Subcutaneous abdominal adipose tissue (tissue), 5 donors: Measurements from ENCODE around the gene TNFRSF19.

Source experiments
- H3K27ac ChIP-seq: one replicate; pipeline ENCODE4 v1.7.0; 2013; ENCODE audit warnings: low read depth, mild to moderate bottlenecking, inconsistent platforms, low read length, moderate library complexity
- H3K27me3 ChIP-seq, 5 donors: one replicate each; pipeline ENCODE4 v1.7.0; 2013; ENCODE audit warnings: low read length in 5 of 5, inconsistent platforms in 1 of 5; ENCODE audit not compliant: control insufficient read depth in 5 of 5, insufficient read depth in 4 of 5
- H3K36me3 ChIP-seq, 5 donors: one replicate each; pipeline ENCODE4 v1.7.0; 2013; ENCODE audit warnings: low read length in 5 of 5; ENCODE audit not compliant: control insufficient read depth in 5 of 5, insufficient read depth in 5 of 5
- H3K4me1 ChIP-seq, 5 donors: one replicate each; pipeline ENCODE4 v1.7.0; 2013; ENCODE audit warnings: low read length in 5 of 5, mild to moderate bottlenecking in 3 of 5, moderate library complexity in 1 of 5; ENCODE audit not compliant: control insufficient read depth in 5 of 5, insufficient read depth in 5 of 5
- H3K4me3 ChIP-seq, 5 donors: one replicate each; pipeline ENCODE4 v1.7.0; 2013; ENCODE audit warnings: low read length in 5 of 5, low read depth in 1 of 5
- H3K9ac ChIP-seq, 5 donors: one replicate each; pipeline ENCODE4 v1.7.0; 2013; ENCODE audit warnings: low read length in 5 of 5, mild to moderate bottlenecking in 4 of 5, moderate library complexity in 3 of 5
- H3K9me3 ChIP-seq, 5 donors: one replicate each; pipeline ENCODE4 v1.7.0; 2013; ENCODE audit warnings: low read length in 5 of 5; ENCODE audit not compliant: control insufficient read depth in 5 of 5
- donor health status: healthy.
- donor health status: healthy.
- donor health status: healthy.
- donor health status: healthy.
- donor health status: healthy.

TNFRSF19 gene

GRCh38 chr13:23660249-23660648 is 90.0 kb downstream of the TNFRSF19 start:
- Histone ChIP-seq H3K27ac (no peak overlapping the region), H3K9ac (no peak overlapping the region), H3K4me3 (no peak overlapping the region), H3K4me1 (peaks cover 0 to 9% (median 0%) of the 10 kb centered on the region in 5 donors), H3K9me3 (peaks cover 0 to 4% (median 3%) of the 10 kb centered on the region in 5 donors), H3K27me3 (no peaks in the 10 kb centered on the region), H3K36me3 (no peaks in the 10 kb centered on the region)

GRCh38 chr13:23666582-23666981 is 96.4 kb downstream of the TNFRSF19 start:
- Histone ChIP-seq H3K4me3 (no peak overlapping the region), H3K4me1 (no peaks in the 10 kb centered on the region), H3K27ac (no peak overlapping the region), H3K27me3 (peaks cover 0 to 3% (median 0%) of the 10 kb centered on the region in 5 donors), H3K36me3 (no peaks in the 10 kb centered on the region), H3K9me3 (peaks cover 0 to 3% (median 0%) of the 10 kb centered on the region in 5 donors), H3K9ac (no peak overlapping the region)

DNA sequence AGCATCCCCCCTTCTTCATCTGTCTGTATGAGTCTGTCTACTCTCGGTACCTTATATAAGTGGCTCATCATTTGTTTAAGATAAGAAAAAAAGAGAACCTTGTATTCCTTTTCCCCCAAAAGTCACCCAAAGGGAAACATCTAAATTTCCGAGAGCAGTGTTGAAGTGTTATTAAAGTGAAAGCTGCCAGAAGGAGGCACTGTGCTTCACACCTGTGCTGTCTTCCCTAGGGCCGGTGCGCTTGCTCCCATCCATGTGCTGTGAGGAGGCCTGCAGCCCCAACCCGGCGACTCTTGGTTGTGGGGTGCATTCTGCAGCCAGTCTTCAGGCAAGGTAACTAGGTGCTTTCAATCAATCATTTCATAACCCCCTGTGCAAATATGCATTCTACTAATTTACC is 97.5 kb downstream of the TNFRSF19 start:
- Histone ChIP-seq H3K9me3 (no peaks in the 10 kb centered on the region), H3K4me1 (no peaks in the 10 kb centered on the region), H3K9ac (no peak overlapping the region), H3K27ac (no peak overlapping the region), H3K27me3 (peaks cover 0 to 3% (median 0%) of the 10 kb centered on the region in 5 donors), H3K36me3 (no peaks in the 10 kb centered on the region), H3K4me3 (no peak overlapping the region)

DNA sequence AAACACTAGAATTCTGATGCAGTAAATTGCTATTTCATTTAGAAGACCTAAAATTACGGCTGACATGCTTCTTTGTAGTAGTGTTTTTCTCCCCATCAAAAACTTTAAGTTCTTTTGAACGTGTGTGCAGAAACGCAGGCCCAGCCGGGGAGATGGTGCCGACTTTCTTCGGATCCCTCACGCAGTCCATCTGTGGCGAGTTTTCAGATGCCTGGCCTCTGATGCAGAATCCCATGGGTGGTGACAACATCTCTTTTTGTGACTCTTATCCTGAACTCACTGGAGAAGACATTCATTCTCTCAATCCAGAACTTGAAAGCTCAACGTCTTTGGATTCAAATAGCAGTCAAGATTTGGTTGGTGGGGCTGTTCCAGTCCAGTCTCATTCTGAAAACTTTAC is 98.3 kb downstream of the TNFRSF19 start:
- H3K4me3 ChIP-seq, result no peak overlapping the region
- H3K9ac ChIP-seq, result no peak overlapping the region
- H3K4me1 ChIP-seq, result peaks cover 0 to 5% (median 0%) of the 10 kb centered on the region in 5 donors
- no peaks in the 10 kb centered on the region for H3K9me3 ChIP-seq
- H3K27me3 ChIP-seq, result peaks cover 0 to 3% (median 0%) of the 10 kb centered on the region in 5 donors
- no peaks in the 10 kb centered on the region for H3K36me3 ChIP-seq
- no peak overlapping the region for H3K27ac ChIP-seq

DNA sequence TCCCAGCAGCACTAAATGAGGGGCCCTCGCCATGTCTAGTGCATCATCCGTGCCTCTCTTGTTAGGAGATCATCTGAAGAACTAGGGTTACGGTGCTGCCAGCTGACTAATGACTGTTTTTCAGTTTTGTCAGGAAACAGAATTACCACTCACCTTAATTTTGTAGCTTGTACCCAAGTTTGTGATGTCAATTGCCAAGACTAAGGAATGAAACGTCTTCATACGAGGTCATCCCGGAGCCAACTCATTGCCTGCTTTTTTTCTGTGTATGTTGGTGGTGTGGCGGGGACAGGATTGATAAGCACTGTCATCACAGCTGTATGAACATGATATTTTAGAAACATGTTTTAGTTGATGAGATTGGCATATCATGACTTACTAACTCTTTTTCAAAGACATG is 100.6 kb downstream of the TNFRSF19 start:
- Histone ChIP-seq H3K9ac (no peak overlapping the region), H3K27ac (no peak overlapping the region), H3K4me3 (no peak overlapping the region), H3K9me3 (no peaks in the 10 kb centered on the region), H3K27me3 (peaks cover 0 to 3% (median 0%) of the 10 kb centered on the region in 5 donors), H3K4me1 (peaks cover 0 to 5% (median 0%) of the 10 kb centered on the region in 5 donors), H3K36me3 (no peaks in the 10 kb centered on the region)

DNA sequence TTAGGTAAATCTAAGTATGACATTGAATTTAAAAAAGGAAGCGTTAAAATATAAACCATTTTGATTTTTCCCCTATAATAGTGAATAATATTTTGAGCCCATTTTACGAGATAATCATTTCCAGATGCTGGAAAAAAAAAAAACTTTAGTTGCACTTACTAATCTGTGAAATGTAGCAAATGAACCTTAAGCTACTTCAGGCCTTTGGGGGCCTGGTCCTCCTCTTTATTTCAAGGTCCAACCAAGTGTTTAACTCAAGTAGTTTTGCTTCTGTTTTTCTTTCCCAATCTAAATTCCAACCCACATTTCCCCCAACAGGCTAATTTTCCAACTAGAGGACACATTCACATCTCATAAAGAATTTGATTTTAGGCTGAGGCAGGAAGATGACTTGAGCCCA is 101.2 kb downstream of the TNFRSF19 start:
- H3K36me3 ChIP-seq, result no peaks in the 10 kb centered on the region
- H3K4me1 ChIP-seq, result peaks cover 0 to 5% (median 0%) of the 10 kb centered on the region in 5 donors
- no peaks in the 10 kb centered on the region for H3K9me3 ChIP-seq
- H3K4me3 ChIP-seq, result no peak overlapping the region
- no peak overlapping the region for H3K9ac ChIP-seq
- H3K27me3 ChIP-seq, result peaks cover 0 to 3% (median 0%) of the 10 kb centered on the region in 5 donors
- H3K27ac ChIP-seq, result no peak overlapping the region

DNA sequence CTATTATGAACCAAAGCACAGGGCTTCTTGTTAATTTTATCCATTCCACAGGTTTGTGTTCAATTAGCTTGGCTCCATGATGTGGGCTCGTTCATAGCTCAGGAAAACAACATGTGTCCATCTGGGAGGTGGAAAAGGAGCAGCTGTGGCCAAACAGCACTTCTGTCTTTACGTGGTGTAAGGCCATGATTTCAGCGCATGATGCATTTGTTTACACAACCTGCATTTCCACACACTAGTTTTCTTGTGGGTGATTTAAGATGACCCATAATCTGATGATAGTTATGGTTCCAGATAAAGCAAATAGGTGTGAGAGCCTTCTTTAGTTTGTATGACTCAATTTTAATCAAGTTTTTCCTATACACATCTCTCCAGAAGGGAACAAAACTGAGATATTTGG is 101.7 kb downstream of the TNFRSF19 start:
- Histone ChIP-seq H3K9me3 (no peaks in the 10 kb centered on the region), H3K36me3 (no peaks in the 10 kb centered on the region), H3K4me1 (peaks cover 0 to 5% (median 0%) of the 10 kb centered on the region in 5 donors), H3K27ac (no peak overlapping the region), H3K4me3 (no peak overlapping the region), H3K27me3 (peaks cover 0 to 3% (median 0%) of the 10 kb centered on the region in 5 donors), H3K9ac (no peak overlapping the region)

DNA sequence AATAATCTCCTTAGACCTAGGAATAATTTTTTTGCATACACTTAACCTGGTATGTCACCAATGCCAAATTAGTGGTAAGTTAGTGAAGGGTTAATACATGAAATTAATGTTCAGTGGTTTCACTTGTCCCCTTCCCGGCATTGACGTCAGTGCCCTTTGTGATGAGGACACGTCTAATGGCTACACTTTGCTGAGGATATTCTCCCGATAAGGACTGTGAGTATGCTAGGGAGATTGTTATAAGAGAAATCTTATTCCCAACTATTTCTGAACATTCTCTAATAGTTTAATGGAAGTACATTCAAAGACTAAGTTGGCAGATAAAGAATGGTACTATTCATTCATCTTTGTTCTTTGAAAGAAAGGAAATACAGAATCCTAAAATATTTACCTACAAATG is 102.4 kb downstream of the TNFRSF19 start:
- Histone ChIP-seq H3K36me3 (no peaks in the 10 kb centered on the region), H3K4me3 (no peak overlapping the region), H3K9ac (no peak overlapping the region), H3K27me3 (peaks cover 0 to 3% (median 0%) of the 10 kb centered on the region in 5 donors), H3K4me1 (peaks cover 0 to 5% (median 0%) of the 10 kb centered on the region in 5 donors), H3K9me3 (no peaks in the 10 kb centered on the region), H3K27ac (no peak overlapping the region)

GRCh38 chr13:23673354-23673753 is 103.1 kb downstream of the TNFRSF19 start:
- Histone ChIP-seq H3K27ac (no peak overlapping the region), H3K4me3 (no peak overlapping the region), H3K9ac (no peak overlapping the region), H3K9me3 (no peaks in the 10 kb centered on the region), H3K36me3 (no peaks in the 10 kb centered on the region), H3K4me1 (peaks cover 0 to 5% (median 0%) of the 10 kb centered on the region in 5 donors), H3K27me3 (peaks cover 0 to 3% (median 0%) of the 10 kb centered on the region in 5 donors)

- Histone ChIP-seq H3K4me1 (peaks cover 0 to 5% (median 0%) of the 10 kb centered on the region in 5 donors), H3K27me3 (peaks cover 0 to 3% (median 0%) of the 10 kb centered on the region in 5 donors), H3K9ac (no peak overlapping the region), H3K27ac (no peak overlapping the region), H3K36me3 (no peaks in the 10 kb centered on the region), H3K9me3 (no peaks in the 10 kb centered on the region), H3K4me3 (no peak overlapping the region)
Observed at GRCh38 chr13:23673867-23674605, 103.8 kb downstream of the TNFRSF19 start.
